Mucosa of rectum (tissue), 2 donors: ENCODE measurements around the gene COQ7.

Source experiments
- H3K27ac ChIP-seq, 2 donors: one replicate each; pipeline ENCODE4 v1.7.0; 2013; ENCODE audit warnings: inconsistent platforms in 2 of 2, low read depth in 2 of 2, low read length in 2 of 2
- H3K27me3 ChIP-seq, 2 donors: one replicate each; pipeline ENCODE4 v1.7.0; 2013; ENCODE audit warnings: low read length in 2 of 2; ENCODE audit not compliant: control insufficient read depth in 2 of 2, insufficient read depth in 2 of 2
- H3K36me3 ChIP-seq, 2 donors: one replicate each; pipeline ENCODE4 v1.7.0; 2013; ENCODE audit warnings: low read length in 2 of 2; ENCODE audit not compliant: control insufficient read depth in 2 of 2, insufficient read depth in 2 of 2
- H3K4me1 ChIP-seq, 2 donors: one replicate each; pipeline ENCODE4 v1.7.0; 2013; ENCODE audit warnings: low read length in 2 of 2, mild to moderate bottlenecking in 1 of 2; ENCODE audit not compliant: control insufficient read depth in 2 of 2, insufficient read depth in 2 of 2
- H3K4me3 ChIP-seq, 2 donors: one replicate each; pipeline ENCODE4 v1.7.0; 2013; ENCODE audit warnings: low read length in 2 of 2
- H3K9ac ChIP-seq, 2 donors: one replicate each; pipeline ENCODE4 v1.7.0; 2013; ENCODE audit warnings: low read length in 2 of 2, low read depth in 1 of 2, mild to moderate bottlenecking in 1 of 2
- H3K9me3 ChIP-seq, 2 donors: one replicate each; pipeline ENCODE4 v1.7.0; 2013; ENCODE audit warnings: low read length in 2 of 2; ENCODE audit not compliant: control insufficient read depth in 2 of 2
- donor health status: healthy.
- donor health status: Normal muscosa, but diverticular disease.

The COQ7 gene

GRCh38 chr16:19084879-19085278, 17.5 kb downstream of the COQ7 start:
- H3K9me3 ChIP-seq: no peaks in the 10 kb centered on the region
- H3K4me3 ChIP-seq: no peak overlapping the region
- H3K27ac ChIP-seq: no peak overlapping the region
- no peak overlapping the region for H3K9ac ChIP-seq
- H3K4me1 ChIP-seq: peaks cover 8 to 13% of the 10 kb centered on the region in 2 donors
- no peaks in the 10 kb centered on the region for H3K27me3 ChIP-seq
- peaks cover 0 to 10% of the 10 kb centered on the region in 2 donors for H3K36me3 ChIP-seq

GRCh38 chr16:19085679-19086200, 18.3 kb downstream of the COQ7 start:
- Histone ChIP-seq H3K36me3 (peaks cover 0 to 10% of the 10 kb centered on the region in 2 donors), H3K9me3 (no peaks in the 10 kb centered on the region), H3K9ac (peak overlapping the region; percentile 73 to 84), H3K27ac (peak overlapping the region; percentile 40 to 63), H3K4me1 (peaks cover 8 to 13% of the 10 kb centered on the region in 2 donors), H3K27me3 (no peaks in the 10 kb centered on the region), H3K4me3 (peak overlapping the region in 1 of 2 donors; percentile 81)

- Histone ChIP-seq H3K9me3 (no peaks in the 10 kb centered on the region), H3K4me3 (peak overlapping the region; percentile 71 to 81), H3K27me3 (no peaks in the 10 kb centered on the region), H3K9ac (peak overlapping the region; percentile 73 to 84), H3K4me1 (peaks cover 8 to 13% of the 10 kb centered on the region in 2 donors), H3K36me3 (peaks cover 0 to 4% of the 10 kb centered on the region in 2 donors), H3K27ac (peak overlapping the region; percentile 40 to 63)
Measured at GRCh38 chr16:19086322-19087199, 19.1 kb downstream of the COQ7 start.

GRCh38 chr16:19088341-19088916, 21.0 kb downstream of the COQ7 start:
- Histone ChIP-seq H3K4me1 (peaks cover 8 to 13% of the 10 kb centered on the region in 2 donors), H3K36me3 (no peaks in the 10 kb centered on the region), H3K27me3 (no peaks in the 10 kb centered on the region), H3K9me3 (no peaks in the 10 kb centered on the region), H3K9ac (no peak overlapping the region), H3K27ac (peak overlapping the region in 1 of 2 donors; percentile 38), H3K4me3 (no peak overlapping the region)

- no peak overlapping the region for H3K4me3 ChIP-seq
- no peaks in the 10 kb centered on the region for H3K9me3 ChIP-seq
- H3K4me1 ChIP-seq: peaks cover 8 to 13% of the 10 kb centered on the region in 2 donors
- H3K27ac ChIP-seq: no peak overlapping the region
- H3K27me3 ChIP-seq: no peaks in the 10 kb centered on the region
- no peak overlapping the region for H3K9ac ChIP-seq
- no peaks in the 10 kb centered on the region for H3K36me3 ChIP-seq
Measured at GRCh38 chr16:19089410-19089955, 22.1 kb downstream of the COQ7 start.

GRCh38 chr16:19090916-19091315, 23.5 kb downstream of the COQ7 start:
- Histone ChIP-seq H3K9ac (no peak overlapping the region), H3K27ac (no peak overlapping the region), H3K9me3 (no peaks in the 10 kb centered on the region), H3K36me3 (no peaks in the 10 kb centered on the region), H3K4me1 (peaks cover 3 to 8% of the 10 kb centered on the region in 2 donors), H3K27me3 (no peaks in the 10 kb centered on the region), H3K4me3 (no peak overlapping the region)

- no peaks in the 10 kb centered on the region for H3K27me3 ChIP-seq
- H3K9ac ChIP-seq: no peak overlapping the region
- H3K4me3 ChIP-seq: no peak overlapping the region
- H3K27ac ChIP-seq: no peak overlapping the region
- H3K4me1 ChIP-seq: no peaks in the 10 kb centered on the region
- no peaks in the 10 kb centered on the region for H3K36me3 ChIP-seq
- H3K9me3 ChIP-seq: no peaks in the 10 kb centered on the region
Measured at GRCh38 chr16:19092653-19093410, 25.4 kb downstream of the COQ7 start.

- H3K9ac ChIP-seq: no peak overlapping the region
- no peaks in the 10 kb centered on the region for H3K4me1 ChIP-seq
- no peak overlapping the region for H3K4me3 ChIP-seq
- H3K9me3 ChIP-seq: no peaks in the 10 kb centered on the region
- no peaks in the 10 kb centered on the region for H3K36me3 ChIP-seq
- no peaks in the 10 kb centered on the region for H3K27me3 ChIP-seq
- no peak overlapping the region for H3K27ac ChIP-seq
Measured at GRCh38 chr16:19093631-19094541, 26.5 kb downstream of the COQ7 start.
